CD4-positive, alpha-beta T cell treated with Interleukin-21 for 1 hour (primary cell): ENCODE measurements around the gene TMC4.
"Not testable (repeated sequence)": the region's sequence is repeated elsewhere in the genome, so short reads cannot be mapped to it uniquely, and the experiment has no call there.

Experiments
- DNase-seq: peaks from one replicate; pipeline ENCODE4 v3.0.0-alpha.2; 2020

Gene TMC4, protein sequence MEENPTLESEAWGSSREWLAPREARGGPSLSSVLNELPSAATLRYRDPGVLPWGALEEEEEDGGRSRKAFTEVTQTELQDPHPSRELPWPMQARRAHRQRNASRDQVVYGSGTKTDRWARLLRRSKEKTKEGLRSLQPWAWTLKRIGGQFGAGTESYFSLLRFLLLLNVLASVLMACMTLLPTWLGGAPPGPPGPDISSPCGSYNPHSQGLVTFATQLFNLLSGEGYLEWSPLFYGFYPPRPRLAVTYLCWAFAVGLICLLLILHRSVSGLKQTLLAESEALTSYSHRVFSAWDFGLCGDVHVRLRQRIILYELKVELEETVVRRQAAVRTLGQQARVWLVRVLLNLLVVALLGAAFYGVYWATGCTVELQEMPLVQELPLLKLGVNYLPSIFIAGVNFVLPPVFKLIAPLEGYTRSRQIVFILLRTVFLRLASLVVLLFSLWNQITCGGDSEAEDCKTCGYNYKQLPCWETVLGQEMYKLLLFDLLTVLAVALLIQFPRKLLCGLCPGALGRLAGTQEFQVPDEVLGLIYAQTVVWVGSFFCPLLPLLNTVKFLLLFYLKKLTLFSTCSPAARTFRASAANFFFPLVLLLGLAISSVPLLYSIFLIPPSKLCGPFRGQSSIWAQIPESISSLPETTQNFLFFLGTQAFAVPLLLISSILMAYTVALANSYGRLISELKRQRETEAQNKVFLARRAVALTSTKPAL

DNA sequence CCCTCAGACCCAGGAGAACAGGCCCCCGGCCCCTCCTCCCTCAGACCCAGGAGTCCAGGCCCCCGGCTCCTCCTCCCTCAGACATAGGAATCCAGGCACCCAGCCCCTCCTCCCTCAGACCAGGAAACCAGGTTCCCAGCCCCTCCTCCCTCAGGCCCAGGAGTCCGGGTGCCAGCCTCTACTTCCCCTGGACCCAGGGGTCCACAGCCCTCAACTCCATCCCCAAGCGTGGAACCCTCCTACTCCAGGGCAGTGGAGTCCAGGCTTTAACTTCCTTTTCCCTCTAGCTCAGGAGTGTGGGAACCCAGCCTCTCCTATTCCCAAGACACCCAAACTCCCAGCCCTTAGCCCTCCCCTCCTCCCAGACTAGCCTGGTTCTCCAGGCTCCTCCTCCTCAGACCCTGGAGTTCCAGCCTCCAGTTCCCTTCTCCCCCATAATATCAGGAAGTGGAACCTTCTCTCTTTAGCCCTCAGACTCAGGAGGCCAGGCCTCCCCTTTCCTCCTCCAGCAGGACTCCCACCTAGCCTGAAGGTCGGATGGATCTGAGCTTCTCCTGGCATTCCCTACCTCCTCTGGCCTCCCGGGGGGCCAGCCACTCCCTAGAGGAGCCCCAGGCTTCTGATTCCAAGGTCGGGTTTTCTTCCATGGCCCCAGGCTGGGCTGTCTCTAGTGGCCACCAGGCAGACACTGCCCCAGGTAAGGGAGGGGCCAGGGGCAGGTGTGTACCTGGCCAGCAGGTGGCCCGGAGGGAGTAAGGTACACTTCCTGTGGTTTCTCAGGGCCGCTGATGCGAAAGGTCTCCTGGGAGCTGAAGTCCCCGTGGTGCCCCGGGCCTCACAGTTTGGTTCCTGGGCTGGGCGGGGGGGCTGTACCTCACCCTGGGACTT, at the start of gene TMC4:
Gene TMC4 (minus strand): TSS at position 690 of the 888 bp plus-strand sequence. CDS start 43 bp downstream, at position 647.
- DNase-seq, result no peak

DNA sequence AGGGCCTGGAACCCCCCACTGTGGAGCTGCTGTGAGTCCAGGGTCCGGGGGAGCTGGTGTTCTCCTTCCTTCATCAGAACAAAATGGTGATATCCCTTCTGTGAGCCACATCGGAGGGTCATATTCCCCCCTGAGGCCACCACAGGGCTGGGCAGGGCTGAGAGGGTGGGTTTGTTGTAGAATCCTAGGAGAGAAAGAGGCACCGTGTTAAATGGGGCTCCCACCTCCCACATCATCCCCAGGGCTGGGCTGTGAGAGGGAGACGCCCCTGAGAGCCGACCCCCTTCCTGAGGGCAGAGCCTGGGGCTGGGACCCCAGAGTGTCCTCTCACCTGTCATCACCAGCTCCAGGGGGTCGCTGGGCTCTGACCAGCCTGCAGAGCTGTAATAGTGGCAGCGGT, 49.0 kb upstream of the TMC4 start:
- not testable (repeated sequence) for DNase-seq

GRCh38 chr19:54219702-54220101, 46.7 kb upstream of the TMC4 start:
- DNase-seq, result not testable (repeated sequence)

GRCh38 chr19:54218960-54219661, 46.2 kb upstream of the TMC4 start:
- DNase-seq, result no peak

GRCh38 chr19:54218259-54218658, 45.3 kb upstream of the TMC4 start:
- DNase-seq, result no peak

DNA sequence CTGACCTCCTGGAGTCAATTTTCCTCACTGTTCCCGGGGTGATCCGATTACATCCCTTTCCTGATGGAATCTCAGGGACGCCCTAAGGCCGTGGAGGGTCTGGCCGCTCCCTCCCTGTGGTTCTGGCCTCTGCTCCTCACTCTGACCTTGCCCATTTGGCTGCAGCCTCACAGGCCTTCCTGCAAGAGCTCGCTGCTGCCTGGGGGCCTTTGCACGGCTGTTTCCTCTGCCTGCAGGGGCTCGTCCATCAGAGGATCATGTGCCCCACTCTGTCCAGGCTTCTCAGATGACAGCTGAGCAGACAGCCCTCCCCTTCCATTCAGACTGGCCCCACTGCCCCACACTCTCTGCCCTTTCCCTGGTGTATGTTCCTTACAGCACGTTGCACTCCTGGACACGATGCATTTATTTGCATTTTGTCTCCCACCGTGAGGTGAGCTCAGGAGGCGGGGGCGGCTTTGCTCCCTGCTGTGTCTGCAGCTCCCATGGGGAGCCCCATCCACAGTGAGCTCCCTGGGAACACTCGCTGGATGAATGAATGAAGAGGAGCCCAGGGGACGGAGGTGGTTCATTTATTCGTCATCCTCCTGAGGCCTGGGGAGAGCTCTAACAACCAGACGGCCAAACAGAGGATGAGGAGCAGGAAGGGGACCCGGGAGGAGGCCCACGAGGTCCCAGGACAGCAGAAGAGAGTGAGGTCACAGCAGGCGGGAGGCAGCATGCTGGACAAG, 44.7 kb upstream of the TMC4 start:
- DNase-seq, result not testable (repeated sequence)

GRCh38 chr19:54216869-54217268, 43.9 kb upstream of the TMC4 start:
- DNase-seq, result no peak

DNA sequence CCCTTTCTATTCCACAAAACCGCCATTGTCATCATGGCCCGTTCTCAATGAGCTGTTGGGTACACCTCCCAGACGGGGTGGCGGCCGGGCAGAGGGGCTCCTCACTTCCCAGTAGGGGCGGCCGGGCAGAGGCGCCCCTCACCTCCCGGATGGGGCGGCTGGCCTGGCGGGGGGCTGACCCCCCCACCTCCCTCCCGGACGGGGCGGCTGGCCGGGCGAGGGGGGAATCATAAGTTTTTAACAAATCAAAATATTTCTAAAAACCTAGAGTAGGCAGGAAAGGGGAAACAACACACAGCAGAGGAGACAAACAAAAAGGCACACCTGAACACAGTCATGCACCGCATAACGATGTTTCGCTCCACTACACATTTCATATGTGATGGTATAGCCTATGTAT, 41.8 kb upstream of the TMC4 start:
- not testable (repeated sequence) for DNase-seq

GRCh38 chr19:54214217-54214616, 41.3 kb upstream of the TMC4 start:
- not testable (repeated sequence) for DNase-seq

DNA sequence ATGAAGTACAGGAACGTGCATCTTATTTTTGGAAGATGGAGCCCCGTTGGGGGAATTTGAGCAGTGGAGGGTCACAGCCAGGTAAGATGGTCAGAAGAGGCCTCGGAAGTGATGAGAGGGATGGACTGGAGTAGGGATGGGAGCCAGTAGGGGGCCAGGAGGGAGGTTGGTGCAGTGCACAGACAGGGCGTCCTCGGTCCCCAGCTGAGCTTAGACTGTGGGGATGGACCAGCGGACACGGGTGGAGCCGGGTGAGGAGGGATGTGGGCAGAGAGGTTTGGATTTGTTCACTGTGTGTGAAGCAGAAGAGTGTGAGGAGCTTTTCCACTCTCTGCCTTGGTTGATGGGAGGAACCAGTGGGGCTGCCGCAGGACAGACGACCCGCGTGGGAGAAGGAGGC, 38.3 kb upstream of the TMC4 start:
- no peak for DNase-seq

DNA sequence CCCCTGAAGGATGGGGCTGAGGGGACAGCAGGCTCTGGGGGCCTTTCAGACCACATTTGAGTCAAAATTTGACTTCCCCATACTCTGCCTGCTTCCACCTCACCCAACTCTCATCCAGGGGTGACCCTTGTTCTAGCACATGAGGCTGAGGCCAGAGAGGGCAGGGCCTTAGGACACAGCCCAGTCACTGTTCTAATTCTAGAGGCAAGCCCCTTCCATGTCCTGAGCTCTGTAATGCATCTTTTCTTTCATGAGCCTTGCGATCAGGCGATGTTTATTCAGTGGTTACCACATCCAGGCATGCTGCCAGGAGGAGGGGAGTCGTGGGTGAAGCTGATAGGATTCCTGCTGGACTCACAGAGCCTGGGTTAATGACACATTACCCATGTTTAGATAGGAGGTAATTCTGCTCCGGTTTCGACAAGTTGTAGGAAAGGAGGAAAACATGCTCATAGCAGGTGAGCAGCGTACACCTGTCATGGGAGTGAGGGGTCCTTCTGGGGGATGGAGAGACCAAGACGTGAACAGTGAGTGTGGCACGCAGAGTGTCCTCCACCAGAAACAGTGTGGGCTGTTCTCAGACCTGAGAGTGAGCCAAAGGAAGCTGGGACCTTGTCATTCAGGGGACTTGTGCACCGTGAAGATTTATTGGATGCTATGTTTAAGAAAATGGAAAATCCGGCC, 37.0 kb upstream of the TMC4 start:
- DNase-seq, result no peak

DNA sequence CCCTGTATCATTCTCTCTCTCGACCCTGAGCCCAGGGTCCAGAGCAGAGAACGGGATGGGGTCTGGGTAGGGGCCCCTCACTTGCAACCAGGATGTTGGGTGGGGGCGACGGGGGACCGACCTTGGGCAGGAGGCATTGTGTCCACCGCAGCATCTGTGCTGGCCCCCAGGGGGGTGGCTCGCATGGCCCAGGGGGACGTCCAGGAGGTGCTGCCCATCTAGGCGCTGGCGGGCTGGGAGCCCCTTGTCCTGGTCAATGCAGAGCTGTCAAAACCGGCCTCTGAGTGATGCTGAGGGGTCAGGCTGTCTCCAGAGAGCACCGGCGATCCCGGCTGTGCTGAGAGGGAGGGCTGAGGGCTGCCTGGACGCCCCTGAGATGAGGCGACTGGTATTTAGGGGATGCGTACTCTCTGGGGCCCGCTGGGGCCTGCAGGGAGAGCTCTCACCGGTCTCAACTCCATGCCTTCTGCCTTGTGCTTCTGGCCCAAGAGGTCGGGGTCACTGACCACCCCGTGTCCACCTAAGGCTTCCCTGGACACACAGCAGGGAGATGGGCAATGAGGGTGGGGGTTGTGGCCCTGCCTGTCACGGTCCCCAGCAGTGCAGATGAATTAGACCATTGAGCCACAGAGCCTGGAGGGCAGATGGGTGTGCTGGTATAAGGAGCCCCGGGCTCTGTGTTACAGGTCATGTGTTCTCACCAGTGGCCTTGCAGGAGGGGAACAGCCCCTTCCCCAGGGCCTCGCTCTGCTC, 36.3 kb upstream of the TMC4 start:
- no peak for DNase-seq

DNA sequence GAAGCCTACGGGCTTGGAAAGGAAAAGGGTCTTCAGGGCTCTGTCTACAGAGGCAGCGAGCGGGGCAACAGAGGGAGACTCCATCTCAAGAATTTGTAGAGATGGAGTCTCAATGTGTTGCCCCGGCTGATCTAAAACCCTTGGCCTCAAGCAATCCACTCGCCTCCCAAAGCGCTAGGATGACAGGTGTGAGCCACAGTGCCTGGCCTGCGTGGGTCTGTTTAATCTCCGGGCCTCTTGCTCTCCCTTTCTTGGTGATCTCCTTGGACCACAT, 35.8 kb upstream of the TMC4 start:
- DNase-seq, result no peak

GRCh38 chr19:54207983-54208783, 35.2 kb upstream of the TMC4 start:
- DNase-seq, result peak; percentile 59

- no peak for DNase-seq
Measured at GRCh38 chr19:54207676-54207982, 34.7 kb upstream of the TMC4 start.

DNA sequence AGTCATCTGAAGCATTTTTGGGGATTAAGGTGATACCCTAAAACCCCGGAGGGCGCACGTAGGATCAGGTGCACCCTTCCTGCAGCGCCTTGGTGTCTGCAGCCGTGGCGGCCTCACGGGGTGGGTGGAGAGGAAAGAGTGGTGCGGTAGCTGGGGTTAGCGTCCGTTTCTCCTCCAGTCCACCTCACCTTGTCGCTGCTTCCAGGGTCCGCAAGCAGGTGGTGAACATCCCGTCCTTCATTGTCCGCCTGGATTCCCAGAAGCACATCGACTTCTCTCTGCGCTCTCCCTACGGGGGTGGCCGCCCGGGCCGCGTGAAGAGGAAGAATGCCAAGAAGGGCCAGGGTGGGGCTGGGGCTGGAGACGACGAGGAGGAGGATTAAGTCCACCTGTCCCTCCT, 34.2 kb upstream of the TMC4 start:
- not testable (repeated sequence) for DNase-seq

- no peak for DNase-seq
Measured at GRCh38 chr19:54206831-54207177, 33.8 kb upstream of the TMC4 start.

DNA sequence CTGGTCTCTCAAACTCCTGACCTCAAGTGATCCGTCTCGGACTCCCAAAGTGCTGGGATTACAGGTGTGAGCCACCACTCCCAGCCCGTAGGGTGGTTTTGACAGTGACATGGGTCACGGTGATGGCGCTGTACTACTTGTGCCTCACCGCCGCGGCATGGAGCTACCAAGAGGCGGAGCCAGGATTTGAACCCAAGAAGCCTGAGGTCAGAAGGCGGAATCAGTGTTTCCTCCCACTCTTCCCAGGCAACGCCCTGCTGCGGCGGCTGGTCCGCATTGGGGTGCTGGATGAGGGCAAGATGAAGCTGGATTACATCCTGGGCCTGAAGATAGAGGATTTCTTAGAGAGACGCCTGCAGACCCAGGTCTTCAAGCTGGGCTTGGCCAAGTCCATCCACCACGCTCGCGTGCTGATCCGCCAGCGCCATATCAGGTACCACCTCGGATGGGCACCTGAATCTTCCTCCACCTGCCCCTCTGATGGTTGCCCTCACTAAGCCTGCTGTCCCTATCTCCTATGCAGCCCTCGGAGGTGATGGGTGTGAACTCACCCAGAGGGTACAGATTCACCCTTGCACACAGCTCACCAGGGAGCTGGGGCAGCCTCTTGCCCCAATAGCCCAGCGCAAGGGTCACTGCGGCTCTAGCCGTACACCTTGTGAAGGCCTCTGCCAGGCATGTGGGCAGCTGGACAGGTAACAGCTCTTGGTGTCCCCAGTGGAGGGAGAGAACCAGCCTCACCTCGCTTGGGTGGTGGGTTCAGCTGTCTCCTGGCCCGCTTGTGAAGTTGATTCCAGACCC, 33.3 kb upstream of the TMC4 start:
- no peak for DNase-seq

DNA sequence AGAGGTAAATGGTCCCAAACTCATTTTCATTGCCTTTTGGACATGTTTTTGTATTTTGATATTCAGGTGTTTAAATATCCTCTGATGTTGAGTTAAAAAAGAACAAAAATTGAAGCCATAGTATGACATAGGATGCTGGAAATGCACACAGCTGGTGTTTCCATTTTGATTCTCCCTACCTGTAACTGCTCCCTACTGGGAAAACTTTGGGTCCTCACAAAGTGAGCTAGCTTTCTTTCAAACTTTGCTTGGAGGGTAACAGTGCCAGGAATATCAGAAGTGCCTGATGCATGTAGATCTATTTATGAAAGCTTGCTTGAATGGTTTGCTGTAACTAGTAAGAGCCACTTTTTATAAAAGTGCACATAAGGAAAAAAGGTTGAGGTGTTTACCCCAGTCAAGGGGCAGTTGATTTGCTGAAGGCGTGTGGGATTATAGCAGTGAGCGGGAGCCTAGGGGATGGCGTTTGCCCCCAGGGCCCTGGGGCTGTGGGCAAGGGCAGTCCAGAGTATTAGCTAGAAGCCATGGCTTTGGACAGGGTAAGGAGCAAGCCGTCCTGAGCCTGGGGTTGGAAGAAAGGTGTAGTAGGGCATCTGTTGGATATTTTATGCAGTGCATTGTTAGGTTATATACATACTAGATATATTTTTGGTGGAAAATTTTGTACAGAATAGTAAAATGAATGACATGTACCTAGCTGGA, 32.0 kb upstream of the TMC4 start:
- DNase-seq, result no peak
